HepG2 (cell line): Measurements from ENCODE around the gene KCNAB2. TPM values are rescaled to one million over a fixed set of nuclear protein-coding genes. Genes with fewer than 3 reads are reported as not detected.

ENCODE experiments used
- ATAC-seq: fragments of 200-7000 bp; cut with Tn5 transposase; 3 replicates; pipeline ENCODE4 v1.9.1; 2020; ENCODE audit warnings: mild to moderate bottlenecking, moderate library complexity
- BruUV-seq: library from RNA; stranded (reverse); fragments of 400-500 nt; replicated peaks from 2 replicates; lab custom pipeline; 2021; lab: Mats Ljungman, UMichigan
- CTCF ChIA-PET: fragments of 300-600 bp; formaldehyde crosslinking; extraction: SDS; loops from one replicate; lab custom pipeline; 2021; ENCODE audit warnings: low total read pairs, inconsistent platforms, low intra/inter-chr PET ratio; lab: Yijun Ruan, JAX
- POLR2A ChIA-PET: fragments of 350-600 bp; sonication (Branson Sonifier 250); formaldehyde crosslinking; loops from one replicate; lab custom pipeline; 2020; ENCODE audit warnings: antibody characterized with exemption, inconsistent platforms; lab: Yijun Ruan, JAX
- DNase-seq: peaks from one replicate; pipeline ENCODE4 v3.0.0-alpha.2; 2015; ENCODE audit warnings: low spot score
- FAIRE-seq: peaks from 3 replicates; lab custom pipeline; 2011; peaks lifted over from hg19 to GRCh38; lab: Jason Lieb, UNC
- H2AFZ ChIP-seq: one replicate; pipeline ENCODE4 v1.6.1; 2011; ENCODE audit warnings: low read length, inconsistent platforms
- H3K27ac ChIP-seq: fragments of 300-600 bp; 3 replicates; pipeline ENCODE4 v1.8.0; 2011; ENCODE audit warnings: mixed run types, mild to moderate bottlenecking, mixed read lengths, low read length, inconsistent platforms; ENCODE audit not compliant: insufficient read depth; ENCODE audit errors: extremely low read length
- H3K27me3 ChIP-seq, 2 experiments: fragments of 200-600 bp in 1 of 2; 2 replicates in 1 of 2; 3 replicates in 1 of 2; pipeline versions ENCODE4 v1.6.0 to v1.8.0; 2011; ENCODE audit warnings: low read length in 2 of 2, mild to moderate bottlenecking in 2 of 2, moderate library complexity in 2 of 2, inconsistent platforms in 1 of 2; ENCODE audit not compliant: insufficient read depth in 2 of 2, control insufficient read depth in 1 of 2
- H3K36me3 ChIP-seq, 2 experiments: fragments of 200-600 bp in 1 of 2; replicated peaks in 1 of 2; 2 replicates in 1 of 2; 3 replicates in 1 of 2; pipeline versions ENCODE4 v1.5.1 to v1.8.0; 2011; ENCODE audit warnings: low read length in 2 of 2, inconsistent platforms in 1 of 2; ENCODE audit not compliant: insufficient read depth in 2 of 2, control insufficient read depth in 1 of 2
- H3K4me1 ChIP-seq: 2 replicates; pipeline ENCODE4 v1.5.1; 2012; ENCODE audit warnings: low read length, inconsistent platforms; ENCODE audit not compliant: insufficient read depth
- H3K4me2 ChIP-seq: 2 replicates; pipeline ENCODE4 v1.6.0; 2011; ENCODE audit warnings: low read depth, low read length, inconsistent platforms
- H3K4me3 ChIP-seq, 3 experiments: fragments of 200-600 bp in 1 of 3; sonication (generic), shearing (Covaris generic) in 1 of 3; replicated peaks in 1 of 3; 2 replicates each; pipeline ENCODE4 v1.5.1; 2011 to 2016; ENCODE audit warnings: low read length in 3 of 3, inconsistent platforms in 2 of 3, low read depth in 2 of 3, mild to moderate bottlenecking in 2 of 3, control low read depth in 1 of 3, mixed read lengths in 1 of 3; ENCODE audit not compliant: insufficient read depth in 1 of 3
- H3K79me2 ChIP-seq: one replicate; pipeline ENCODE4 v1.6.1; 2011; ENCODE audit warnings: low read length, inconsistent platforms; ENCODE audit not compliant: insufficient read depth
- H3K9ac ChIP-seq: 2 replicates; pipeline ENCODE4 v1.6.0; 2011; ENCODE audit warnings: mild to moderate bottlenecking, low read depth, low read length, inconsistent platforms; ENCODE audit not compliant: insufficient read depth
- H3K9me3 ChIP-seq: 2 replicates; pipeline ENCODE4 v1.5.1; 2012; ENCODE audit warnings: mild to moderate bottlenecking, low read length
- H4K20me1 ChIP-seq: 2 replicates; pipeline ENCODE4 v1.6.0; 2011; ENCODE audit warnings: inconsistent platforms, mild to moderate bottlenecking, low read length, moderate library complexity; ENCODE audit not compliant: insufficient read depth
- AKNA ChIP-seq: sonication (generic); formaldehyde crosslinking; IDR thresholded peaks from 2 replicates; pipeline ENCODE4 v1.4.0; 2020; ENCODE audit warnings: missing genetic modification reagents, borderline replicate concordance
- ATRX ChIP-seq: sonication (generic); formaldehyde crosslinking; IDR thresholded peaks from 2 replicates; pipeline ENCODE4 v1.4.0; 2020; ENCODE audit warnings: missing genetic modification reagents, borderline replicate concordance
- CEBPB ChIP-seq: IDR thresholded peaks from 2 replicates; pipeline ENCODE4 v1.6.1; 2011; ENCODE audit warnings: low read depth, low read length, improper control_type of control experiment, borderline replicate concordance
- CEBPG ChIP-seq: IDR thresholded peaks from 2 replicates; pipeline ENCODE4 v1.6.1; 2016
- MBD4 ChIP-seq: IDR thresholded peaks from 2 replicates; pipeline ENCODE4 v1.6.1; 2012; ENCODE audit warnings: low read length, inconsistent platforms, borderline replicate concordance
- MTF2 ChIP-seq: sonication (generic); formaldehyde crosslinking; IDR thresholded peaks from 2 replicates; pipeline ENCODE4 v1.5.0; 2020; ENCODE audit warnings: missing genetic modification reagents, borderline replicate concordance
- NFYC ChIP-seq: IDR thresholded peaks from 2 replicates; pipeline ENCODE4 v1.6.1; 2016; ENCODE audit warnings: missing genetic modification reagents, missing compliant biosample characterization
- PHF20 ChIP-seq: sonication (generic); formaldehyde crosslinking; IDR thresholded peaks from 2 replicates; pipeline ENCODE4 v1.5.0; 2020; ENCODE audit warnings: mild to moderate bottlenecking, missing genetic modification reagents
- YY1 ChIP-seq: IDR thresholded peaks from 2 replicates; pipeline ENCODE4 v1.6.1; 2011; ENCODE audit warnings: low read length, low read depth, moderate library complexity, mild to moderate bottlenecking; ENCODE audit not compliant: insufficient read depth, insufficient replicate concordance
- ZNF205 ChIP-seq: IDR thresholded peaks from 2 replicates; pipeline ENCODE4 v1.6.1; 2018; ENCODE audit warnings: missing biosample characterization, missing genetic modification reagents
- ZSCAN9 ChIP-seq: IDR thresholded peaks from 2 replicates; pipeline ENCODE4 v1.6.1; 2016; ENCODE audit warnings: borderline replicate concordance
- WGBS: methylation state at CpG from one replicate; pipeline ENCODE4 v1.1.6; 2017; ENCODE audit warnings: low lambda C conversion rate; 5-methylcytosine and 5-hydroxymethylcytosine counted together
- in situ Hi-C: cut with HindIII; loops from 2 replicates; pipeline ENCODE4 v1.10.0; 2017; ENCODE audit warnings: low pct_unique_long_range_greater_than_20kb; ENCODE audit not compliant: extremely low pct_ligation_motif_present
- intact Hi-C: fragments of 100-400 bp; cut with micrococcal nuclease; formaldehyde crosslinking; loops from one replicate; pipeline ENCODE4 v1.10.0; 2022; ENCODE audit not compliant: unreplicated experiment
- polyA plus RNA-seq, 8 experiments: library from polyadenylated mRNA; depleted of rRNA in 3 of 8; stranded (reverse) in 7 of 8; unstranded in 1 of 8; fragments of >200 nt; fragmentation: Illumina TruSeq in 4 of 8; extraction: Trizol in 4 of 8; gene quantifications; 2 replicates each; pipeline versions ENCODE4 v1.2.1 to v1.2.3, GENCODE V29; 2011 to 2016; ENCODE audit warnings: low read depth in 4 of 8, missing spikeins in 1 of 8, mixed read lengths in 1 of 8; ENCODE audit not compliant: insufficient read depth in 1 of 8
- total RNA-seq, 5 experiments: library from RNA; depleted of rRNA; stranded (reverse); fragments of >200 nt; fragmentation: Illumina TruSeq; extraction: Trizol; gene quantifications; 2 replicates each; pipeline ENCODE4 v1.2.3, GENCODE V29; 2016; ENCODE audit warnings: low read depth in 1 of 5

The KCNAB2 gene
- total and polyA plus RNA-seq, 2 of the 13 experiments (the other 11 are each of a cell fraction or from before 2014, with no cell fraction given), result 6.2 to 8.8 TPM

GRCh38 chr1:6121651-6122370 lies 76.1 kb downstream of the KCNAB2 start (continued):
- TF ChIP-seq MBD4, result no peak
- TF ChIP-seq MTF2 (CRISPR knock-in tag), result no peak

GRCh38 chr1:6123083-6123482 lies 77.4 kb downstream of the KCNAB2 start:
- BruUV-seq, result no TSS peak
- intact Hi-C loops, result no loop called here

GRCh38 chr1:6123816-6124215 lies 78.1 kb downstream of the KCNAB2 start:
- no peak for FAIRE-seq
- H3K4me1 ChIP-seq, result peaks cover 23% of the 10 kb centered on the region
- H2AFZ ChIP-seq, result no peak overlapping the region
- H3K79me2 ChIP-seq, result no peaks in the 10 kb centered on the region
- ATAC-seq, result no peak
- no peak overlapping the region for H3K4me3 ChIP-seq
- no peak overlapping the region for H3K4me2 ChIP-seq
- no peaks in the 10 kb centered on the region for H3K9me3 ChIP-seq
- intact Hi-C loops (no loop called here), in situ Hi-C loops (no loop called here)
- ChIA-PET CTCF (no interaction called here), POLR2A (no interaction called here)
- H3K27me3 ChIP-seq, result peaks cover 1 to 20% of the 10 kb centered on the region in 2 experiments; a peak in 3 of 5 replicates
- no peak overlapping the region for H3K9ac ChIP-seq
- H3K27ac ChIP-seq, result no peak overlapping the region
- WGBS, result 41% methylated on average over 8 of the region's 10 CpGs
- no peak for DNase-seq
- no TSS peak for BruUV-seq
- H4K20me1 ChIP-seq, result no peaks in the 10 kb centered on the region
- no peaks in the 10 kb centered on the region for H3K36me3 ChIP-seq
- TF ChIP-seq MBD4 (no peak), ZNF205 (CRISPR knock-in tag) (no peak), ATRX (no peak), ZSCAN9 (no peak), AKNA (CRISPR knock-in tag) (no peak), PHF20 (CRISPR knock-in tag) (no peak)

More at GRCh38 chr1:6123083-6123482, 77.4 kb downstream of the KCNAB2 start:
- CTCF ChIA-PET, result no interaction called here
- POLR2A ChIA-PET, result no interaction called here
- Histone ChIP-seq H3K27me3 (peaks cover 1 to 20% of the 10 kb centered on the region in 2 experiments; a peak in 3 of 5 replicates), H4K20me1 (no peaks in the 10 kb centered on the region), H3K79me2 (no peaks in the 10 kb centered on the region), H3K36me3 (no peaks in the 10 kb centered on the region), H3K9me3 (no peaks in the 10 kb centered on the region), H3K4me1 (peaks cover 23% of the 10 kb centered on the region), H3K4me2 (no peak overlapping the region), H3K4me3 (no peak overlapping the region), H3K9ac (no peak overlapping the region), H3K27ac (no peak overlapping the region), H2AFZ (no peak overlapping the region)
- no peak for ATAC-seq
- no peak for DNase-seq
- no peak for FAIRE-seq
- no peak for TF ChIP-seq YY1
- TF ChIP-seq NFYC (CRISPR knock-in tag), result no peak
- TF ChIP-seq CEBPG (CRISPR knock-in tag), result peak; percentile 68
- peak; percentile 87 for TF ChIP-seq CEBPB
- 37% methylated on average over 7 of the region's 7 CpGs for WGBS
- in situ Hi-C loops, result no loop called here
